Prostate gland (tissue), 2 donors: ENCODE data around the gene MRGPRX4.

Experiments used
- CTCF ChIP-seq, 4 experiments: fragments of 200-600 bp in 2 of 4; fragments of 450-650 bp in 2 of 4; sonication (generic) in 2 of 4; IDR thresholded peaks; 1 replicate in 3 of 4; 2 replicates in 1 of 4; pipeline ENCODE4 v1.5.1; 2016 to 2019; ENCODE audit warnings: antibody characterized with exemption in 4 of 4, mild to moderate bottlenecking in 2 of 4, moderate library complexity in 2 of 4
- POLR2A ChIP-seq: fragments of 450-650 bp; IDR thresholded peaks from one replicate; pipeline ENCODE4 v1.6.1; 2016; ENCODE audit warnings: antibody characterized with exemption, mild to moderate bottlenecking

GRCh38 chr11:18145837-18146236, 26.8 kb upstream of the MRGPRX4 start:
- TF ChIP-seq CTCF (IDR thresholded peaks at IDR 0.05) = no peak
- no peak for TF ChIP-seq POLR2A
